Gastrocnemius medialis (tissue), 4 donors: Measurements from ENCODE around the gene DRC1.
"Not testable (repeated sequence)": the region's sequence is repeated elsewhere in the genome, so short reads cannot be mapped to it uniquely, and the experiment has no call there.

Experiments
- POLR2A ChIP-seq, 2 donors: fragments of 450-650 bp; IDR thresholded peaks; one replicate each; pipeline ENCODE4 v1.6.1; 2017; ENCODE audit warnings: antibody characterized with exemption in 2 of 2, mild to moderate bottlenecking in 2 of 2, moderate library complexity in 2 of 2
- TF ChIP-seq, protein P1 (sequence below), 5 experiments: fragments of 450-650 bp in 3 of 5; fragments of 200-600 bp in 2 of 5; sonication (generic) in 2 of 5; IDR thresholded peaks in 4 of 5; conservative IDR thresholded peaks in 1 of 5; 1 replicate in 4 of 5; 2 replicates in 1 of 5; pipeline ENCODE4 v1.5.1; 2016 to 2019; ENCODE audit warnings: antibody characterized with exemption in 5 of 5, mild to moderate bottlenecking in 3 of 5, moderate library complexity in 3 of 5

DNA sequence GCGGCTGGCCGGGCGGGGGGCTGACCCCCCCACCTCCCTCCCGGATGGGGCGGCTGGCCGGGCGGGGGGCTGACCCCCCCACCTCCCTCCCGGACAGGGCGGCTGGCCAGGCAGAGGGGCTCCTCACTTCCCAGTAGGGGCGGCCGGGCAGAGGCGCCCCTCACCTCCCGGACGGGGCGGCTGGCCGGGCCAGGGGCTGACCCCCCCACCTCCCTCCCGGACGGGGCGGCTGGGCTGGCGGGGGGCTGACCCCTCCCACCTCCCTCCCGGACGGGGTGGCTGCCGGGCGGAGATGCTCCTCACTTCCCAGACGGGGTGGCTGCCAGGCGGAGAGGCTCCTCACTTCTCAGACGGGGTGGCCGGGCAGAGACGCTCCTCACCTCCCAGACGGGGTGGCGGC, 30.8 kb upstream of the DRC1 start:
- TF ChIP-seq, protein P1, sequence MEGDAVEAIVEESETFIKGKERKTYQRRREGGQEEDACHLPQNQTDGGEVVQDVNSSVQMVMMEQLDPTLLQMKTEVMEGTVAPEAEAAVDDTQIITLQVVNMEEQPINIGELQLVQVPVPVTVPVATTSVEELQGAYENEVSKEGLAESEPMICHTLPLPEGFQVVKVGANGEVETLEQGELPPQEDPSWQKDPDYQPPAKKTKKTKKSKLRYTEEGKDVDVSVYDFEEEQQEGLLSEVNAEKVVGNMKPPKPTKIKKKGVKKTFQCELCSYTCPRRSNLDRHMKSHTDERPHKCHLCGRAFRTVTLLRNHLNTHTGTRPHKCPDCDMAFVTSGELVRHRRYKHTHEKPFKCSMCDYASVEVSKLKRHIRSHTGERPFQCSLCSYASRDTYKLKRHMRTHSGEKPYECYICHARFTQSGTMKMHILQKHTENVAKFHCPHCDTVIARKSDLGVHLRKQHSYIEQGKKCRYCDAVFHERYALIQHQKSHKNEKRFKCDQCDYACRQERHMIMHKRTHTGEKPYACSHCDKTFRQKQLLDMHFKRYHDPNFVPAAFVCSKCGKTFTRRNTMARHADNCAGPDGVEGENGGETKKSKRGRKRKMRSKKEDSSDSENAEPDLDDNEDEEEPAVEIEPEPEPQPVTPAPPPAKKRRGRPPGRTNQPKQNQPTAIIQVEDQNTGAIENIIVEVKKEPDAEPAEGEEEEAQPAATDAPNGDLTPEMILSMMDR (IDR thresholded peaks at IDR 0.05 in 4 of 5, conservative IDR thresholded peaks at IDR 0.05 in 1 of 5) = not testable (repeated sequence)
- TF ChIP-seq POLR2A (IDR thresholded peaks at IDR 0.05) = not testable (repeated sequence)
